NCI-H2081 (cell line): ENCODE measurements around the gene RSRC2.
A peak's percentile ranks its signal among the peaks of the same experiment; 100 is the strongest.
"Not testable (repeated sequence)": the region's sequence is repeated elsewhere in the genome, so short reads cannot be mapped to it uniquely, and the experiment has no call there.

Experiments used
- DNase-seq, 2 experiments: peaks; one replicate each; lab custom pipeline; 2025; lab: John Stamatoyannopoulos, UW

RSRC2 gene

GRCh38 chr12:122526683-122527477 lies at the start of gene RSRC2, which contains the start of gene KNTC1:
RSRC2 (minus strand) TSS chr12:122526936; CDS start chr12:122526853, 83 bp downstream.
KNTC1 (plus strand) TSS chr12:122527249; CDS start chr12:122530064, 2,815 bp downstream.
- peak; percentile 100 for DNase-seq

- no peak for DNase-seq
Measured at GRCh38 chr12:122571821-122572220, 45.1 kb upstream of the RSRC2 start.

- DNase-seq, result not testable (repeated sequence)
Measured at GRCh38 chr12:122570006-122570405, 43.3 kb upstream of the RSRC2 start.

GRCh38 chr12:122569288-122569687 lies 42.6 kb upstream of the RSRC2 start:
- DNase-seq, result no peak

- not testable (repeated sequence) for DNase-seq
Measured at GRCh38 chr12:122566816-122567215, 40.1 kb upstream of the RSRC2 start.

- DNase-seq, result no peak
Measured at GRCh38 chr12:122563361-122563760, 36.6 kb upstream of the RSRC2 start.

- no peak for DNase-seq
Measured at GRCh38 chr12:122560138-122560537, 33.4 kb upstream of the RSRC2 start.

- DNase-seq, result no peak
Measured at GRCh38 chr12:122558745-122559641, 32.3 kb upstream of the RSRC2 start.

GRCh38 chr12:122547330-122547729 lies 20.6 kb upstream of the RSRC2 start:
- no peak for DNase-seq

GRCh38 chr12:122545855-122546254 lies 19.1 kb upstream of the RSRC2 start:
- no peak for DNase-seq

GRCh38 chr12:122544537-122544936 lies 17.8 kb upstream of the RSRC2 start:
- DNase-seq, result no peak

- no peak for DNase-seq
Measured at GRCh38 chr12:122538496-122538895, 11.8 kb upstream of the RSRC2 start.

- DNase-seq, result no peak
Measured at GRCh38 chr12:122537021-122537420, 10.3 kb upstream of the RSRC2 start.

GRCh38 chr12:122533856-122534255 lies 7.1 kb upstream of the RSRC2 start:
- no peak for DNase-seq

- no peak for DNase-seq
Measured at GRCh38 chr12:122528992-122529391, 2.3 kb upstream of the RSRC2 start.

- DNase-seq, result no peak
Measured at GRCh38 chr12:122528582-122528981, 1.8 kb upstream of the RSRC2 start.

- peak in 1 of 2 experiments; percentile 24 for DNase-seq
Measured at GRCh38 chr12:122527478-122527944, 775 bp upstream of the RSRC2 start.

GRCh38 chr12:122523846-122524718 lies 2.7 kb downstream of the RSRC2 start:
- no peak for DNase-seq

- no peak for DNase-seq
Measured at GRCh38 chr12:122523280-122523679, 3.5 kb downstream of the RSRC2 start.

- DNase-seq, result no peak
Measured at GRCh38 chr12:122520676-122521075, 6.1 kb downstream of the RSRC2 start.

GRCh38 chr12:122519418-122519817 lies 7.3 kb downstream of the RSRC2 start:
- no peak for DNase-seq

GRCh38 chr12:122518908-122519307 lies 7.8 kb downstream of the RSRC2 start:
- DNase-seq, result no peak
